ENCODE data around the gene DNALI1. TPM values are rescaled to one million over a fixed set of nuclear protein-coding genes. Genes with fewer than 3 reads are reported as not detected.
"Not testable (repeated sequence)": the region's sequence is repeated elsewhere in the genome, so short reads cannot be mapped to it uniquely, and the experiment has no call there.

DNALI1 gene
- total RNA-seq, 1 donor from 2014 or later, result not detected

- peaks cover 87% of the 10 kb centered on the region for H3K36me3 Mint-ChIP-seq (ENCODE audit: low read depth)
- no peak for TF ChIP-seq CTCF (IDR thresholded peaks at IDR 0.05)
- H3K27ac Mint-ChIP-seq, result no peak overlapping the region
- H3K27me3 Mint-ChIP-seq, result no peaks in the 10 kb centered on the region
- ATAC-seq (ENCODE audit: low read depth), result no peak
- ChIA-PET POLR2A (no interaction called here), CTCF (interaction anchor here (2.0 kb wide), 1 partner anchor 22 kb away, joined by 5 read pairs; no protein-coding TSS in a partner anchor)
- H3K4me3 Mint-ChIP-seq, result no peak overlapping the region
- intact Hi-C loops (cut with micrococcal nuclease), result no loop called here
- no peaks in the 10 kb centered on the region for H3K4me1 Mint-ChIP-seq
- no peaks in the 10 kb centered on the region for H3K9me3 Mint-ChIP-seq
- DNase-seq, result no peak
Measured at GRCh38 chr1:37575692-37576091, 19.0 kb downstream of the DNALI1 start.

GRCh38 chr1:37584544-37584943 is 27.8 kb downstream of the DNALI1 start:
- POLR2A ChIA-PET; CTCF ChIA-PET; H3K4me3 Mint-ChIP-seq; ATAC-seq (ENCODE audit: low read depth); H3K9me3 Mint-ChIP-seq; H3K27ac Mint-ChIP-seq; intact Hi-C loops (cut with micrococcal nuclease); H3K27me3 Mint-ChIP-seq; H3K4me1 Mint-ChIP-seq; DNase-seq: not testable (repeated sequence)
- H3K36me3 Mint-ChIP-seq (ENCODE audit: low read depth), result peaks cover 80% of the 10 kb centered on the region

- intact Hi-C loops (cut with micrococcal nuclease), result no loop called here
- peaks cover 78% of the 10 kb centered on the region for H3K36me3 Mint-ChIP-seq (ENCODE audit: low read depth)
- no peak overlapping the region for H3K27ac Mint-ChIP-seq
- ChIA-PET CTCF (no interaction called here), POLR2A (no interaction called here)
- DNase-seq (no peak), ATAC-seq (ENCODE audit: low read depth) (no peak)
- H3K4me3 Mint-ChIP-seq, result no peak overlapping the region
- no peaks in the 10 kb centered on the region for H3K27me3 Mint-ChIP-seq
- H3K9me3 Mint-ChIP-seq, result no peaks in the 10 kb centered on the region
- H3K4me1 Mint-ChIP-seq, result peaks cover 8% of the 10 kb centered on the region
- no peak for TF ChIP-seq CTCF (IDR thresholded peaks at IDR 0.05)
Measured at GRCh38 chr1:37588939-37589338, 32.2 kb downstream of the DNALI1 start.

- no peak for DNase-seq
- Mint-ChIP-seq H3K27ac (no peak overlapping the region), H3K4me3 (peak overlapping the region; percentile 7), H3K27me3 (peaks cover 3% of the 10 kb centered on the region), H3K4me1 (peaks cover 30% of the 10 kb centered on the region), H3K9me3 (no peaks in the 10 kb centered on the region), H3K36me3 (ENCODE audit: low read depth) (peaks cover 46% of the 10 kb centered on the region)
- intact Hi-C loops (cut with micrococcal nuclease), result loop anchor here (2.0 to 10.0 kb wide), 2 partner anchors 89 to 401 kb away; partner anchors contain the start of gene SF3A3
- POLR2A ChIA-PET, result interaction anchor here (2.6 kb wide), 1 partner anchor 96 kb away, joined by 13 read pairs; a partner anchor contains a TSS
- ATAC-seq (ENCODE audit: low read depth), result no peak
- TF ChIP-seq CTCF (IDR thresholded peaks at IDR 0.05), result no peak
- CTCF ChIA-PET, result interaction anchor here (0.8 kb wide), 1 partner anchor 88 kb away, joined by 4 read pairs; no protein-coding TSS in a partner anchor
Measured at GRCh38 chr1:37593726-37594125, 37.0 kb downstream of the DNALI1 start.

GRCh38 chr1:37595440-37596181 is 38.9 kb downstream of the DNALI1 start, which contains the start of gene GNL2:
Gene GNL2, minus strand, starts transcription at chr1:37595937. Its CDS starts 115 bp downstream, at chr1:37595822.
- POLR2A ChIA-PET, result interaction anchor here (1.0 to 2.6 kb wide), 6 partner anchors 81 to 264 kb away, joined by 3 to 13 read pairs (median 6); partner anchors contain the start of genes MEAF6 and MTF1
- H3K4me3 Mint-ChIP-seq, result peak within 1 kb of the TSS; percentile 99
- CTCF ChIA-PET, result interaction anchor here (1.0 to 1.8 kb wide), 2 partner anchors 87 to 161 kb away, joined by 3 to 11 read pairs; no protein-coding TSS in a partner anchor
- peaks cover 30% of the 10 kb centered on the region for H3K4me1 Mint-ChIP-seq
- peaks cover 34% of the 10 kb centered on the region for H3K36me3 Mint-ChIP-seq (ENCODE audit: low read depth)
- peak within 1 kb of the TSS; percentile 96 for H3K27ac Mint-ChIP-seq
- peaks cover 3% of the 10 kb centered on the region for H3K27me3 Mint-ChIP-seq
- TF ChIP-seq CTCF (IDR thresholded peaks at IDR 0.05), result no peak
- ATAC-seq (ENCODE audit: low read depth) (peak; percentile 98), DNase-seq (peak; percentile 98)
- intact Hi-C loops (cut with micrococcal nuclease), result loop anchor here (1.0 to 10.0 kb wide), 9 partner anchors 41 to 1133 kb away; partner anchors contain the start of genes C1orf122, CDCA8, MEAF6 and MRPS15
- H3K9me3 Mint-ChIP-seq, result no peaks in the 10 kb centered on the region

All from activated B cell treated with CpG ODN at 0.5 μM for 24 hours (primary cell).